ENCODE measurements around the gene PDE10A.

DNA sequence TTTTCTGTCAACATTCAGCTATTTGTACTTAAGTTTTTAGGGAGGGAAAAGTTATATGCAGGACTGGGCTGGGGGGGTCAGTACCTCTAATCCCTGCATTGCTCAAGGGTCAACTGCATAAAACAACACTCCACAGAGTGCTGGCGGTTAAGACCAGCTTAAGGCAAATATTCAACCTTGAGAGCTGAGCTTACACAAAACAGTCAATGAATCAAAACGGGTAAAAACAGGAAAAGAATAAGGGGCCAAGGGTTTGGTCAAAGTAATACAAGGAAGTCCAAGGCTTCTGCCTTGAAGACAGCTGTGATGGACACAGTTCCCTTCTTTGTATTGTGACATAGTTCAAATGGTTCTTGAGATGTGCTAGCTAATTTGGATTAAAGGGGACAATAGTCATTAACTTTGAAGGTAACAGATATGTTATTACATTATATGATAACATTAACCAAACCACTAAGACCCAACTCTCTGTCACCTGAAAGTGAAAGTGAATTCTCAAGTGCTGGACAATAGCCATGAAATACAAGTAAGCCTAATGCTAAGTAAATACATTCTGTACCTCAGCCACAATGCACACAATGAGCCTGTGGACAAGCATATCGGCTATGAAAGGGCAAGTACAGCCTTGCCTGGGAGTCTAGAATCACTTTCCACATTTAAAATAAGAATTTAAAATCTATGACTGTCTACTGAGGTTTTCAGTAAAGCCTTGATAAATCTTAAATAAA is 106.8 kb downstream of the PDE10A start:
- TF ChIP-seq ZNF263 (CRISPR knock-in tag; IDR thresholded peaks at IDR 0.05): no peak
- no peak for TF ChIP-seq NFE2L2 (IDR thresholded peaks at IDR 0.05; ENCODE audit: low read length)
- TF ChIP-seq, protein P1, sequence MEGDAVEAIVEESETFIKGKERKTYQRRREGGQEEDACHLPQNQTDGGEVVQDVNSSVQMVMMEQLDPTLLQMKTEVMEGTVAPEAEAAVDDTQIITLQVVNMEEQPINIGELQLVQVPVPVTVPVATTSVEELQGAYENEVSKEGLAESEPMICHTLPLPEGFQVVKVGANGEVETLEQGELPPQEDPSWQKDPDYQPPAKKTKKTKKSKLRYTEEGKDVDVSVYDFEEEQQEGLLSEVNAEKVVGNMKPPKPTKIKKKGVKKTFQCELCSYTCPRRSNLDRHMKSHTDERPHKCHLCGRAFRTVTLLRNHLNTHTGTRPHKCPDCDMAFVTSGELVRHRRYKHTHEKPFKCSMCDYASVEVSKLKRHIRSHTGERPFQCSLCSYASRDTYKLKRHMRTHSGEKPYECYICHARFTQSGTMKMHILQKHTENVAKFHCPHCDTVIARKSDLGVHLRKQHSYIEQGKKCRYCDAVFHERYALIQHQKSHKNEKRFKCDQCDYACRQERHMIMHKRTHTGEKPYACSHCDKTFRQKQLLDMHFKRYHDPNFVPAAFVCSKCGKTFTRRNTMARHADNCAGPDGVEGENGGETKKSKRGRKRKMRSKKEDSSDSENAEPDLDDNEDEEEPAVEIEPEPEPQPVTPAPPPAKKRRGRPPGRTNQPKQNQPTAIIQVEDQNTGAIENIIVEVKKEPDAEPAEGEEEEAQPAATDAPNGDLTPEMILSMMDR (CRISPR knock-in tag; IDR thresholded peaks at IDR 0.05): no peak
- no peak for TF ChIP-seq JUNB (CRISPR knock-in tag; IDR thresholded peaks at IDR 0.05; ENCODE audit: borderline replicate concordance)
- TF ChIP-seq POLR2AphosphoS5 (IDR thresholded peaks at IDR 0.05; ENCODE audit: low read depth, low read length): no peak
- no peak for TF ChIP-seq ZNF83 (CRISPR knock-in tag; IDR thresholded peaks at IDR 0.05; ENCODE audit: borderline replicate concordance)
- TF ChIP-seq ZNF720 (CRISPR knock-in tag; IDR thresholded peaks at IDR 0.05): no peak
- no peak for TF ChIP-seq TEAD3 (CRISPR knock-in tag; optimal IDR thresholded peaks at IDR 0.05; ENCODE audit: borderline replicate concordance)
- TF ChIP-seq, protein P2, sequence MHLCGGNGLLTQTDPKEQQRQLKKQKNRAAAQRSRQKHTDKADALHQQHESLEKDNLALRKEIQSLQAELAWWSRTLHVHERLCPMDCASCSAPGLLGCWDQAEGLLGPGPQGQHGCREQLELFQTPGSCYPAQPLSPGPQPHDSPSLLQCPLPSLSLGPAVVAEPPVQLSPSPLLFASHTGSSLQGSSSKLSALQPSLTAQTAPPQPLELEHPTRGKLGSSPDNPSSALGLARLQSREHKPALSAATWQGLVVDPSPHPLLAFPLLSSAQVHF (CRISPR knock-in tag; IDR thresholded peaks at IDR 0.05): no peak
- TF ChIP-seq KAT7 (CRISPR knock-in tag; IDR thresholded peaks at IDR 0.05; ENCODE audit: borderline replicate concordance): no peak
- TF ChIP-seq ZNF773 (CRISPR knock-in tag; IDR thresholded peaks at IDR 0.05; ENCODE audit: borderline replicate concordance): no peak
- no peak for TF ChIP-seq ZNF788 (CRISPR knock-in tag; IDR thresholded peaks at IDR 0.05; ENCODE audit: borderline replicate concordance)

Measured in HepG2 (cell line).